Heart right ventricle (tissue), 16 donors: Measurements from ENCODE around the gene COX15. TPM values are rescaled to one million over a fixed set of nuclear protein-coding genes. Genes with fewer than 3 reads are reported as not detected.

ENCODE experiments used
- ATAC-seq, 8 donors: fragments of 200-7000 bp; cut with Tn5 transposase; one replicate each; pipeline ENCODE4 v1.9.1; 2020; ENCODE audit warnings: mild to moderate bottlenecking in 8 of 8, moderate library complexity in 8 of 8, moderate number of reproducible peaks in 1 of 8
- DNase-seq, 2 donors: peaks; one replicate each; pipeline ENCODE4 v3.0.0-alpha.2; 2020
- H3K27ac ChIP-seq, 10 donors: fragments of 200-600 bp; sonication (generic) in 2 of 10; one replicate each; pipeline versions ENCODE4 v1.5.0 to v1.8.0; 2020 to 2022; ENCODE audit warnings: mild to moderate bottlenecking in 3 of 10
- H3K27me3 ChIP-seq, 7 donors: fragments of 200-600 bp; one replicate each; pipeline ENCODE4 v1.8.0; 2021 to 2022; ENCODE audit warnings: mild to moderate bottlenecking in 2 of 7
- H3K36me3 ChIP-seq, 9 donors: fragments of 200-600 bp; sonication (generic) in 1 of 9; one replicate each; pipeline versions ENCODE4 v1.5.0 to v1.8.0; 2020 to 2022; ENCODE audit warnings: mild to moderate bottlenecking in 2 of 9
- H3K4me1 ChIP-seq, 9 donors: fragments of 200-600 bp; sonication (generic) in 1 of 9; one replicate each; pipeline versions ENCODE4 v1.5.0 to v1.8.0; 2020 to 2022; ENCODE audit warnings: mild to moderate bottlenecking in 4 of 9
- H3K4me3 ChIP-seq, 10 donors: fragments of 200-600 bp; sonication (generic) in 2 of 10; one replicate each; pipeline versions ENCODE4 v1.5.0 to v1.8.0; 2020 to 2022; ENCODE audit warnings: mild to moderate bottlenecking in 7 of 10, moderate library complexity in 2 of 10
- H3K9me3 ChIP-seq, 11 donors: fragments of 200-600 bp in 10 of 11; sonication (generic) in 2 of 11; one replicate each; pipeline versions ENCODE4 v1.5.0 to v1.8.0; 2013 to 2022; ENCODE audit warnings: mild to moderate bottlenecking in 2 of 11, control low read depth in 1 of 11, moderate library complexity in 1 of 11
- CTCF ChIP-seq, 9 donors: fragments of 200-600 bp; sonication (generic) in 2 of 9; IDR thresholded peaks; one replicate each; pipeline versions ENCODE4 v1.5.0 to v1.8.0; 2021 to 2022; ENCODE audit warnings: antibody characterized with exemption in 9 of 9, mild to moderate bottlenecking in 5 of 9, moderate library complexity in 1 of 9
- WGBS, 2 donors: extraction: QIAGEN DNeasy Blood & Tissue Kit; methylation state at CpG; one replicate each; pipeline ENCODE4 v1.1.7; 2013; ENCODE audit warnings: inconsistent platforms in 1 of 2; 5-methylcytosine and 5-hydroxymethylcytosine counted together
- intact Hi-C, 10 donors: fragments of 100-400 bp; cut with DNase I; formaldehyde crosslinking; loops; one replicate each; pipeline versions ENCODE4 v1.11.1 to v1.14.2; 2022
- polyA plus RNA-seq, 2 donors: library from polyadenylated mRNA; stranded (reverse); fragments of 200-250 nt; gene quantifications; one replicate each; pipeline ENCODE4 v1.2.3, GENCODE V29; 2013
- total RNA-seq, 10 donors: library from RNA; stranded (reverse); fragmentation: NEBNext Ultra II Directional in 3 of 10; extraction: Animal tissue kit (Norgen Biotek cat#: 25700) in 3 of 10; gene quantifications; one replicate each; pipeline versions ENCODE4 v1.2.1 to v1.2.4, GENCODE V29; 2021 to 2023
- donor health status: Arrhythmogenic right ventricular cardiomyopathy.
- donor health status: ischemic (EF 13 %, LVEDD 7.1; RV severe dilation, severe dysfunction).
- donor health status: healthy with polysubstance abuse.
- donor health status: DM: no; HTN: yes; CAD: no.
- donor health status: DM: no; HTN: no; CAD: no.
- donor health status: ischemic (EF 25% LVEDD 6.9; RV normal size, moderate dysfunction).
- donor health status: ischemic (EF 25% LVEDD 5.7; RV mildly dilated, moderate dysfunction).
- donor health status: healthy.
- donor health status: DM: yes; HTN: yes; CAD: no.
- donor health status: Ischemic cardiomyopathy.
- donor health status: ischemic (EF 35%, LVEDD 5.7; RV mildly dilated, moderate dysfunction).
- donor health status: nonischemic (EF 11% LVEDD 7.7; RV severe dilation, severe dysfunction).
- donor health status: DM: yes; HTN: yes; CAD: no.
- donor health status: PGD.
- donor health status: ischemic (EF 29% LVEDD 5.4; RV normal size, mild dysfunction).
- donor health status: nonischemic (EF 23%, LVEDD 6.1; RV moderate dilation, normal function).

COX15 gene
- total and polyA plus RNA-seq, 12 donors: 12.5 to 47.2 (median 38.1) TPM

- H3K27ac ChIP-seq: no peak overlapping the region
- 92 to 100% methylated on average over 1 of the region's 1 CpG for WGBS, 2 donors
- H3K36me3 ChIP-seq: peaks cover 0 to 68% (median 54%) of the 10 kb centered on the region in 9 donors
- ATAC-seq: peak in 1 of 8 donors; percentile 41
- intact Hi-C loops: no loop called here
- no peaks in the 10 kb centered on the region for H3K27me3 ChIP-seq
- H3K9me3 ChIP-seq: peaks cover 0 to 8% (median 0%) of the 10 kb centered on the region in 11 donors
- no peak for DNase-seq
- no peaks in the 10 kb centered on the region for H3K4me1 ChIP-seq
- no peak overlapping the region for H3K4me3 ChIP-seq
- TF ChIP-seq CTCF (IDR thresholded peaks at IDR 0.05): no peak
Observed at GRCh38 chr10:99760321-99760720, 28.4 kb upstream of the COX15 start.

- Histone ChIP-seq H3K4me3 (no peak overlapping the region), H3K36me3 (peaks cover 0 to 87% (median 55%) of the 10 kb centered on the region in 9 donors), H3K27ac (no peak overlapping the region), H3K27me3 (no peaks in the 10 kb centered on the region), H3K4me1 (no peaks in the 10 kb centered on the region), H3K9me3 (peaks cover 0 to 5% (median 0%) of the 10 kb centered on the region in 11 donors)
- intact Hi-C loops: no loop called here
- DNase-seq (no peak), ATAC-seq (no peak)
- no peak for TF ChIP-seq CTCF (IDR thresholded peaks at IDR 0.05)
- whole genome bisulfite sequencing, 2 donors: 89 to 93% methylated on average over 2 of the region's 2 CpGs
Observed at GRCh38 chr10:99758211-99758891, 26.4 kb upstream of the COX15 start.

- no peaks in the 10 kb centered on the region for H3K4me1 ChIP-seq
Observed at GRCh38 chr10:99756159-99756558, 24.2 kb upstream of the COX15 start.

GRCh38 chr10:99754670-99755069 lies 22.7 kb upstream of the COX15 start:
- 96 to 97% methylated on average over 1 of the region's 1 CpG for WGBS, 2 donors
- H3K27me3 ChIP-seq: no peaks in the 10 kb centered on the region
- H3K27ac ChIP-seq: no peak overlapping the region
- no peak overlapping the region for H3K4me3 ChIP-seq
- no peaks in the 10 kb centered on the region for H3K4me1 ChIP-seq
- peaks cover 0 to 100% (median 72%) of the 10 kb centered on the region in 9 donors for H3K36me3 ChIP-seq
- intact Hi-C loops: no loop called here
- TF ChIP-seq CTCF (IDR thresholded peaks at IDR 0.05): no peak
- H3K9me3 ChIP-seq: no peaks in the 10 kb centered on the region
- ATAC-seq (no peak), DNase-seq (no peak)

More at GRCh38 chr10:99756159-99756558, 24.2 kb upstream of the COX15 start:
- Histone ChIP-seq H3K27ac (no peak overlapping the region), H3K9me3 (peaks cover 0 to 3% (median 0%) of the 10 kb centered on the region in 11 donors), H3K4me3 (no peak overlapping the region), H3K27me3 (no peaks in the 10 kb centered on the region), H3K36me3 (peaks cover 0 to 100% (median 66%) of the 10 kb centered on the region in 9 donors)
- TF ChIP-seq CTCF (IDR thresholded peaks at IDR 0.05): no peak
- DNase-seq (no peak), ATAC-seq (no peak)
- 91 to 98% methylated on average over 1 of the region's 1 CpG for WGBS, 2 donors
- intact Hi-C loops: no loop called here
